ENCODE data around the gene FBXO45.
"Not testable (repeated sequence)": the region's sequence is repeated elsewhere in the genome, so short reads cannot be mapped to it uniquely, and the experiment has no call there.

FBXO45 gene, protein sequence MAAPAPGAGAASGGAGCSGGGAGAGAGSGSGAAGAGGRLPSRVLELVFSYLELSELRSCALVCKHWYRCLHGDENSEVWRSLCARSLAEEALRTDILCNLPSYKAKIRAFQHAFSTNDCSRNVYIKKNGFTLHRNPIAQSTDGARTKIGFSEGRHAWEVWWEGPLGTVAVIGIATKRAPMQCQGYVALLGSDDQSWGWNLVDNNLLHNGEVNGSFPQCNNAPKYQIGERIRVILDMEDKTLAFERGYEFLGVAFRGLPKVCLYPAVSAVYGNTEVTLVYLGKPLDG

DNA sequence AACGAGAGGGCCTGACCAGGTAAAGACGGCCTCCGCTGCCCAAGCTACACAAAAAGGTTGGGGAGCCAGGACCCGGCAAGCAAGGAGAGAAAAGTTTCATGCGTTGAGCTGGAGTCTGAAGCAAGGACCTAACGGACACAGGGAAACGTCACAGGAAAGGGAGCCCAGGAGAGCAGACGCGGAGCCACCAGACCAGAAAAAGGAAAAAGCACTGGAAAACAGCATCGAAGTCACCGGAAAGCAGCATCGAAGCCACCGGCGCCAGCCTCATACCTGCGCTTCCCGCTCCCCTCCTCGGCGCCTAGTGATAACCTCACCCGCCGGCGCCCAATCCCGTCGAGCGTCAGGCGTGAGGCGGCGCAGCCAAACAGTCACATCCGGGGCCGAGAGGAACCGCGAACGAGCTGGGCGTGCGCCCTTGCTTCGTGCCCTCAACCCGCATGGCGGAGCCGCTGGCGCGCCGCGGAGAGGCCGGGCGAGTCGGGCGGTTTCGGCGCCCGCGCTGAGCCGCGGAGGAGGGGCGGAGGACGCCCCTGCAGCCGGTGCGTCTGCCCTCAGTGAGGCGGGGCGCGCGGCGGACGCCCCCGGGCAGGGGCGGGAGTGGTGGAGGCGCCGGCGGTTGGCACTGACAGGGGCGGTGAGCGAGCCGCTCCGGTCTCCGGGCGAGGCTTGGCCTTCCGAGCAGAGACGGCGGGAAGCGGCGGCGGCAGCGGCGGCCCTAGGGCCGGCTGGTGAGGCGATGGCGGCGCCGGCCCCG lies at the start of gene FBXO45, which contains the start of gene WDR53:
TSS of gene FBXO45 (plus strand) at position 415 of the 757 bp plus-strand sequence. CDS start at position 740, 325 bp downstream.
TSS of gene WDR53 (minus strand) at position 309 of the 757 bp plus-strand sequence. CDS start 7,079 bp downstream, outside the sequence.
- DNase-seq, result peak; percentile 91 to 94

GRCh38 chr3:196518966-196519717 lies 49.3 kb upstream of the FBXO45 start:
- peak; percentile 60 to 65 for DNase-seq

GRCh38 chr3:196519718-196520082 lies 48.8 kb upstream of the FBXO45 start:
- DNase-seq, result peak in 1 of 2 experiments; percentile 28

DNA sequence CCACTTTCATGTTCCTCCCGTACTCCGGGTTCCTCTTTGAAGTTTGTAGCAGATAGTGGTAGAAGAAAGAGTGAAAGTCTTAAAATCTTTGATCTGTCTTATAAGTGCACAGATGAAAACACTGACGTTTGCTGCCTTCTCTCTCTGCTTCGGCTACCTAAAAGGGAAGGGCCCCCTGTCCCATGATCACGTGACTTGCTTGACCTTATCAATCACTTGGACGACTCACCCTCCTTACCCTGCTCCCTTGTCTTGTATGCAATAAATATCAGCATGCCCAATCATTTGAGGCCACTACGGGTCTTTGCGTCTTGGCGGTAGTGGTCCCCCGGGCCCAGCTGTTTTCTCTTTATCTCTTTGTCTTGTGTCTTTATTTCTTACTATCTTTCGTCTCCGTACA lies 47.2 kb upstream of the FBXO45 start:
- not testable (repeated sequence) for DNase-seq

DNA sequence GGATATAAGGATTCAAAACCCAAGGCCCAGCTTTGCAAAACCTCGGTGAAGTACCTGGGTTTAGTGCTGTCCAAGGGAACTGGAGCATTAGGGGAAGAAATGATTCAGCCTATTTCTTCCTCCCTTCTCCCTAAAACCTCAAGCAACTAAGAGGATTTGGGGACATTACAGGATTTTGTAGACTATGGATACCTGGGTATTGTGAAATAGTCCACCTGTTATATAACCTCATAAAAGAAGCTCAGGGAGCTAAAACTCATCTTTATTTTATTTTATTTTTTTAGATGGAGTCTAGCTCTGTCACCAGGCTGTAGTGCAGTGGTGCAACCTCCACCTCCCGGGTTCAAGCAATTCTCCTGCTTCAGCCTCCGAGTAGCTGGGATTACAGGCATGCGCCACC lies 44.6 kb upstream of the FBXO45 start:
- DNase-seq, result no peak

DNA sequence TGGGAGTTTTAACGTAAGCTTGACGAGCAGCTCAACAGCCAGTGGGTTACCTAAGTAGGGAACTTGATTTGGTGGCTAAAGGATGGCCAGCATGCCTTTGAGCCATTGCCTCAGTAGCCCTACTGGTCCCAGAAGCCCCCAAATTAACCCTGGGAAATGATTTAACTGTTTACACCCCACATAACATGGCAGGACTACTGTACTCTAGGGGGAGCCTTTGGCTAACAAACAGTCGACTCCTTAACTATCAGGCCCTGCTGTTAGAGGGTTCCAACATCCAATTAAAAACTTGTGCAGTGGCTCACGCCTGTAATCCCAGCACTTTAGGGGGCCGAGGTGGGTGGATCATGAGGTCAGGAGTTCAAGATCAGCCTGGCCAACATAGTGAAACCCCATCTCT lies 43.9 kb upstream of the FBXO45 start:
- DNase-seq, result peak; percentile 77 to 79

GRCh38 chr3:196525141-196525540 lies 43.3 kb upstream of the FBXO45 start:
- DNase-seq, result no peak

GRCh38 chr3:196528639-196529233 lies 39.7 kb upstream of the FBXO45 start:
- DNase-seq, result peak; percentile 75 to 78

DNA sequence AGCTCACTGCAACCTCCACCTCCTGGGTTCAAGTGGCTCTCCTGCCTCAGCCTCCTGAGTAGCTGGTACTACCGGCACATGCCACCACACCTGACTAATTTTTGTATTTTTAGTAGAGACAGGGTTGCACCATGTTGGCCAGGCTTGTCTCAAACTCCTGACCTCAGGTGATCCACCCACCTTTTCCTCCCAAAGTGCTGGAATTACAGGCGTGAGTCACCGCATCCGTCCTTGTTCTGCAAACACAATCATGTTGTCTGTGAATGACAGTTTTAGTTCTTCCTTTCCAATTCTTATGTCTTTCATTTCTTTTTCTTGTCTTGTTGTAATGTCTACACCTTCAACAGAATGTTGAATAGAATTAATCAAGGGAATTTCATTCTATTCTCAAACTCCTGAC lies 37.0 kb upstream of the FBXO45 start:
- DNase-seq, result no peak

DNA sequence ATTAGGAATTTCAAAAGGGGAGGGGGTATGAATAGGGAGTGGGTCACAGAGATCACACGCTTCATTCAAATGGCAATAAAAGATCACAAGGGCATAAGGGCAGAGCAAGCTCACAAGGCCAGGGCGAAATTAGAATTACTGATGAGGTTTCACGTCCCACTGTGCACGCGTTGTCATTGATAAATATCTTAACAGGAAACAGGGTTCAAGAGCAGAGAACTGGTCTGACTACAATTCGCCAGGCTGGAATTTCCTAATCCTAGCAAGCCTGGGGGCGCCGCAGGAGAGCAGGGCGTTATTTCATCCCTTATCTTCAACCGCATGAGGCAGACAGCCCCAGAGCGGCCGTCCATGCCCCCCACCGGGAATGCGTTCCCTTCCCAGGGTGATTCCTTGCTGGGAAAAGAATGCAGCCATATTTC lies 35.2 kb upstream of the FBXO45 start:
- no peak for DNase-seq

GRCh38 chr3:196537319-196537984 lies 31.0 kb upstream of the FBXO45 start:
- peak; percentile 19 to 28 for DNase-seq

- DNase-seq, result no peak
Observed at GRCh38 chr3:196541684-196542445, 26.6 kb upstream of the FBXO45 start.

DNA sequence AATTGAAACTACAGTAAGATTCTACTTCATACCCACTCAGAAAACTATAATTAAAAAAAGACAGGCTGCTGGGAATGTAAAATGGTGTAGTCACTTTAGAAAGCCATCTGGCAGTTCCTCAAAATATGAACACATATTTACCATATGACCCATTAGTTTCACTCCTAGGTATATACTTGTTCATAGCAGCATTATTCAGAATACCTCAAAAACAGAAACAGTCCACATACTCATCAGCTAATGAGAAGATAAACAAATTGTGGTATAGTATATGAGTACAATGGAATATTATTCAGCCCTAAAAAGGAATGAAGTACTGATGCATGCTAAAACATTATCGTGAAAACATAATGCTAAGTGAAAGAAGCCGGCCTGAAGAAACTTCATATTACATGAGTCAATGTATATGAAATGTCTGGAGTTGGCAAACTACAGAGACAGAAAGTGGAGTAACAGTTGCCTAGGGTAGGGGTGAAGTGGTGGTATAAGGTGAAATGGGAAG lies 23.9 kb upstream of the FBXO45 start:
- no peak for DNase-seq

- DNase-seq, result no peak
Observed at GRCh38 chr3:196546537-196546936, 21.9 kb upstream of the FBXO45 start.

- DNase-seq, result no peak
Observed at GRCh38 chr3:196547067-196547466, 21.4 kb upstream of the FBXO45 start.

GRCh38 chr3:196549312-196549711 lies 19.1 kb upstream of the FBXO45 start:
- DNase-seq, result not testable (repeated sequence)

DNA sequence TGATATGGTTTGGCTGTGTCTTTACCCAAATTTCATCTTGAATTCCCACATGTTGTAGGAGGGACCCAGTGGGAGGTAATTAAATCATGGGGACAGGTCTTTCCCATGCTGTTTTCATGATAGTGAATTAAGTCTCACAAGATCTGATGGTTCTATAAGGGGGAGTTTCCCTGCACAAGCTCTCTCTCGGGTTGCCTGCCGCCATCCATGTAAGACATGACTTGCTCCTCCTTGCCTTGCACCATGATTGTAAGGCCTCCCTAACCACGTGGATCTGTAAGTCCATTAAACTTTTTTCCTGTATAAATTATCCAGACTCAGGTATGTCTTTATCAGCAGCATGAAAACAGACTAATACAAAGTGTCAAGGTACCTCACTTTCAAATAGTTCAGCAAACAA lies 18.3 kb upstream of the FBXO45 start:
- not testable (repeated sequence) for DNase-seq

DNA sequence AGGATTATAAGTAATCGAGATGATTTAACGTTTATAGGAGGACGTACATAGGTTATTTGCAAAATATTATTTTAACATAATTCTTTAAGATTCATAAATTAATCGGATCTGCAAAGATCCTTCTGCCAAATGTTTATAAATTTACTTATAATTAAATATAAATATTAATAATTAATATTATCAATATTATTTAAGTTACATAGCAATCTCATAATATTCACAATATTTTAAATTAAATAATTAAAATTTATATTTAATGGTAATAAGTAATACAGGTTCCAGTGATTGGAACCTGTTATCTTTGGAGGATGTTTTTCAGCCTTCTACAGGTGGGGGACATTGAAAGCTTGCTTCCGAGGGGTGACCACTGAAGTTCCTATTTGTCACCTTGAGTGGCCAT lies 16.2 kb upstream of the FBXO45 start:
- DNase-seq, result no peak

GRCh38 chr3:196553551-196553950 lies 14.9 kb upstream of the FBXO45 start:
- DNase-seq, result no peak

DNA sequence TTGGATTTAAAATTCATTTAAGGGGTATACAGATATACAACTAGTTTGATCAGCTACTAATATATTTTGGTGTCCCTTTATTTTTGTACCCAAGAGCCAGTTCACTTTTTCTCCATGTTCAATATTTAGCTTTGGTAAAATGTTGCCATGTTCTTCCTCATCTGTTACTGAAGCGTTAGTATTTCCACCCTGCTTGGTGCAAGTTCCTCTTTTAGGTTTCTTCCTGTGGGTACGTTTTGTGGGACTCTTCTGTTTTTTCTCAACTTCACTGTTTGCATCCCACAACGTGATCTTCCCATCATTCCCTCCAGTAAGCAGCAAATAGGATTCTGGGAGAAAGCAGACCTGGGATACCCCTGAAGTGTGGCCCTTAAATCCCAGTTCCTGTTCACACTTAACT lies 14.3 kb upstream of the FBXO45 start:
- DNase-seq, result peak; percentile 90 to 95

DNA sequence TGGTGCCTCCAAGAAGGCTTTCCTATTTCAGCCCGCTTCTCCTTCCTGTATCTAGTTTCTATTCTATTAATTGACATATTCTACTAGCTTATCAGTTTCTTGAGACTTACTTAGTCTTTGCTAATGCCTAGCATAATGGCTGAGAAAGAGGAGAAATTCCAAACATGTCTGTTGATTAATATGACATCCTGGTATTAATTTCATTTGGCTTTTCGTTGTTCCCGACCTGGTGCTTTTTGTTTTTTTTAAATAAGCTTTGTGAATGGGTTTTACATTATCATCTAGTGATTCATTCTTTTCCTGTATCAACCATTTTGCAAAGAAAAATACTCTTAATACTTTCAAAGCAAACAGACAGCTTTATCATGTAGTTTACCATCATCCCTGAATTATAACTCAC lies 13.2 kb upstream of the FBXO45 start:
- DNase-seq, result no peak

All from Kasumi-1 (cell line).